ENCODE results near the gene APOBEC2.
A peak's percentile ranks its signal among the peaks of the same experiment; 100 is the strongest.

Gene APOBEC2

GRCh38 chr6:41063884-41064285 is 10.9 kb downstream of the APOBEC2 start:
- H3K27ac ChIP-seq, result no peak overlapping the region
- no peak for TF ChIP-seq CTCF (conservative IDR thresholded peaks at IDR 0.05)
- no peak for TF ChIP-seq ZFX (IDR thresholded peaks at IDR 0.05)

DNA sequence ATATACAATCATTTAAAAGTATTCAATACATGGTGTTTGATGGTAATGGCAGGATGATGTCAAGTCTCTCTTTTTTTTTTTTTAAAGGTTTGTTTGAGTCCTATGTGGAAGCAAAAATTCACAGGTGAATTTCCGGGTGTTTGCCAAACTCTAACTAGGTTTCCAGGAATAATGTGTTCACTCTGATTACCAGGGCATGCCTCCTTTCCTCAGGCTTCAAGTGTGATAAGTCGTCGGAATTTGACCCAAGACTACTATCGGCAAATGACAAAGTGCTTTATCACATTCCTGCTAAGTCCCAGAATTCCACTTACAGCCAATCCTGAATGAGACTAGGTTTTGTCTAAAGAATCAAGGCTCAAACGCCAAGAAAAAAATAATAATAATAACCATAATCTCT is 11.8 kb downstream of the APOBEC2 start:
- no peak for TF ChIP-seq ZFX (IDR thresholded peaks at IDR 0.05)
- TF ChIP-seq CTCF (conservative IDR thresholded peaks at IDR 0.05), result no peak
- H3K27ac ChIP-seq, result no peak overlapping the region

- H3K27ac ChIP-seq, result no peak overlapping the region
- TF ChIP-seq CTCF (conservative IDR thresholded peaks at IDR 0.05), result no peak
- no peak for TF ChIP-seq ZFX (IDR thresholded peaks at IDR 0.05)
Measured at GRCh38 chr6:41065550-41066026, 12.6 kb downstream of the APOBEC2 start.

GRCh38 chr6:41066867-41067304 is 13.9 kb downstream of the APOBEC2 start:
- no peak overlapping the region for H3K27ac ChIP-seq
- TF ChIP-seq CTCF (conservative IDR thresholded peaks at IDR 0.05), result peak; percentile 91
- TF ChIP-seq ZFX (IDR thresholded peaks at IDR 0.05), result no peak

DNA sequence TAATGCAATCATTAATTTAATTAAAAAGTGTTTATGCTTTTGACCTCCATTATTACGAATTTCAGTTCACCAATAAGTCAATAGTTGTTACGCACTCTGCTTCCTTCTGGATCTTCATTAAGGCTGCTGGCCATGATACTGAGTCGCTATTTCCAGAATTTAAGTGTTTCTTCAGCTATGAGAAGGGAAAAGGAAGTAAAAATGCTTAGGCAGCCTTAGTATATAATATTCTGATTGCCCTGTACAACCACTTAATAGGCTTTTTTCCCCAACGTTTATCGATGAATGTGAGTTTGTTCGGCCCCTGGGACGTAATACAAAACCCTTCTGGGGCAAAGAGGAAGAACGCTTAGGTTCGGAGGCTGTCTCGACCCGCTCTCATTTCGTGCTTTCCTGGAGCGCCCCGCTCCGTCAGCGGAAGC is 18.5 kb downstream of the APOBEC2 start:
- TF ChIP-seq CTCF (conservative IDR thresholded peaks at IDR 0.05) (no peak; the same call in 1 of the 2 replicates), ZFX (IDR thresholded peaks at IDR 0.05) (no peak)
- peak overlapping the region; percentile 100 for H3K27ac ChIP-seq

GRCh38 chr6:41071923-41072835 is 19.2 kb downstream of the APOBEC2 start, which contains the start of gene OARD1:
Gene OARD1 (minus strand): TSS chr6:41072356. CDS start chr6:41071634, 722 bp downstream.
- peak within 1 kb of the TSS; percentile 100 for H3K27ac ChIP-seq
- TF ChIP-seq CTCF (conservative IDR thresholded peaks at IDR 0.05), result no peak
- no peak for TF ChIP-seq ZFX (IDR thresholded peaks at IDR 0.05)

DNA sequence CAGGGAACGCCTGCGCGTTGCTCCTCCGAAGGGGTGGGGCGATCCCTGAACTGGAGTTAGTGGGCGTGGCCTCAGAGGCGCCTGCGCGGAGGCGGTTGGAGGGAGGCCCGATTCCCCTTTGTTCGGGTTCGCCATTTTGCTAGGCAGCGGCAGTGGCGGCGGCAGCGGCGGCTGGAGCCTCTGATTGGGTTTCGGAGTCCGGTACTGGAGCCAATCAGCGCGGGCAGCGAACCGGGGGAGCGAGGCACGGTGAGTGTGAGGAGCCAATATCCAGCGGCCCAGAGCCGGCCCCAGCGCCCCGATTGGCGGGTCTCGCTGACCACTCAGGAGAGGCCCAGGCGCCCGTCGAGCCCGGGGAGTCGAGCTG is 19.8 kb downstream of the APOBEC2 start, which contains the start of gene NFYA:
Gene NFYA, plus strand, starts transcription at position 139 of the 367 bp plus-strand sequence. CDS start 6,116 bp downstream, outside the sequence.
- no peak for TF ChIP-seq CTCF (conservative IDR thresholded peaks at IDR 0.05)
- no peak for TF ChIP-seq ZFX (IDR thresholded peaks at IDR 0.05)
- H3K27ac ChIP-seq, result peak within 1 kb of the TSS; percentile 100
